Superior temporal gyrus (tissue), 1 donor: ENCODE measurements around the gene HACD4.
A peak's percentile ranks its signal among the peaks of the same experiment; 100 is the strongest.

Experiments used
- DNase-seq: peaks from one replicate; pipeline ENCODE4 v3.0.0-alpha.2; 2016; ENCODE audit errors: extremely low spot score

The HACD4 gene, protein sequence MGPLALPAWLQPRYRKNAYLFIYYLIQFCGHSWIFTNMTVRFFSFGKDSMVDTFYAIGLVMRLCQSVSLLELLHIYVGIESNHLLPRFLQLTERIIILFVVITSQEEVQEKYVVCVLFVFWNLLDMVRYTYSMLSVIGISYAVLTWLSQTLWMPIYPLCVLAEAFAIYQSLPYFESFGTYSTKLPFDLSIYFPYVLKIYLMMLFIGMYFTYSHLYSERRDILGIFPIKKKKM

GRCh38 chr9:21031091-21031807 is at the start of gene HACD4:
Gene HACD4 (minus strand): TSS chr9:21031640. CDS start chr9:21031590, 50 bp downstream.
- DNase-seq: no peak

GRCh38 chr9:21080793-21081192 is 49.4 kb upstream of the HACD4 start:
- DNase-seq: no peak

- DNase-seq: no peak
These were observed 47.3 kb upstream of the HACD4 start for GRCh38 chr9:21078702-21079101.

DNA sequence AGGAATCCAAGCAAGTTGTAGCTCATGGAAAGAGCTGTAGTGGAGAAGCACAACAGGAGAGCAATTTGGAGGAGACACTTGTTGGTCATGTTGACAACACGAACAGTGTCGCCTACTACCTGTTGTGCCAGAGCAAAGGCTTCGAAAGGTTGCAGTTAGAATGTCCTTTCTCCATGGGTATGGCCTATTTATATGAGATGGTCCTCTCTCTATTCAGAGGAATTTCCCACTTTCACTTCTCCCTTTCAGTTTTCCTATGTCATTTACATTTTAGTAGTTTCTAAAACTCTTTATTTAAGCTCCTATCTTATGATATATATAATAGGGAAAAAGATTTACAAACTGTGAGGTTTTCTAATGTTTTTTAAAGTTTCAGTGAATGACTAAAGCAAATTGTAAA is 46.3 kb upstream of the HACD4 start, which contains the start of gene IFNB1:
TSS of gene IFNB1 (minus strand) at position 162 of the 400 bp plus-strand sequence. CDS start at position 89, 73 bp downstream.
- DNase-seq: no peak

- no peak for DNase-seq
These were observed 44.0 kb upstream of the HACD4 start for GRCh38 chr9:21075484-21075883.

DNA sequence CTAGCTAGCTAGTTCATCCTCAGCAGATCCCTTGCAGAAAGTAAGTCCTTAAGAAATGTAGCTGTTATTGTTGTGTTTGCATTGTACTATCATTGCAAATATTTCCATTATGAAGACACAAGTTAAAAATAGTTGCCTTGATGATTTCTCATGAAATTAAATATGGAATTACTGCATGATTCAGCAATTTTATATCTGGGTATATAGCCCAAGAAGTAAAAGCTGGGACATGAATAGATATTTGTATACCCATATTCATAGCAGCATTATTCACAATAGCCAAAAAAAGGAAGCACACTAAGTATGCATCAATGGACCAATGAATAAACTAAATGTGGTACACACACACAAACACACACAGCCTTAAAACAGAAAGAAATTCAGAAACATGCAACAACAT is 39.5 kb upstream of the HACD4 start:
- DNase-seq: peak; percentile 13

- peak; percentile 80 for DNase-seq
These were observed 38.7 kb upstream of the HACD4 start for GRCh38 chr9:21070171-21070571.

GRCh38 chr9:21060919-21061561 is 29.6 kb upstream of the HACD4 start:
- DNase-seq: no peak

DNA sequence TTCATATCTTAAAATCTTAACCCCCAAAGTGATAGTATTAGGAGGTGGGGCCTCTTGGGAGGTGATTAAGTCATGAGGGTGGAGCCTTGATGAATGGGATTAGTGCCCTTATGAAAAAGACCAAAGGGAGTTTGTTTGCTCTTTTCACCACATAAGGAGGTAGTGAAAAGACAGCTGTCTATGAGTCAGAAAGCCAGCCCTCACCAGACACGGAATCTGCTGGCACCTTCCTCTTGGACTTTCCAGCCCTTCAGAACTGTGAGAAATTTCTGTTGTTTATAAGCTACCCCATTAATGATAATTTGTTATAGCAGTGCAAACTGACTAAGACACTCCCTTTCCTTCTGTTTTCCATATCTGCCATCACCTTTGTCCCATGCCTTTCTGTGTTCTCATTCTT is 25.5 kb upstream of the HACD4 start:
- no peak for DNase-seq

DNA sequence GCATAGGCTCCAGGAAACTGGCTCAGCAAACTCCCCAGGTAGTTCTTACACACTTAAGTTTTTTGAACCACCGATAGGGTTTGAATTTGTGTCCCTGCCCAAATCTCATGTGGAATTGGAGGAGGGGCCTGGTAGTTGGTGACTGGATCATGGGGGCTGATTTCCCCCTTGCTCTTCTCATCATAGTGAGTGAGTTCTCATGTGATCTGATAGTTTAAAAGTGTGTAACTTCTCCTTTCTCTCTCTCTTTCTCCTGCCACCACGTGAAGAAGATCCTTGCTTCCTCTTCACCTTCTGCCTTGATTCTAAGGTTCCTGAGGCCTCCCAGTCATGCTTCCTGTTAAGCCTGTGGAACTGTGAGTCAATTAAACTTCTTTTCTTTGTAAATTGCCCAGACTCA is 22.4 kb upstream of the HACD4 start:
- DNase-seq: no peak

DNA sequence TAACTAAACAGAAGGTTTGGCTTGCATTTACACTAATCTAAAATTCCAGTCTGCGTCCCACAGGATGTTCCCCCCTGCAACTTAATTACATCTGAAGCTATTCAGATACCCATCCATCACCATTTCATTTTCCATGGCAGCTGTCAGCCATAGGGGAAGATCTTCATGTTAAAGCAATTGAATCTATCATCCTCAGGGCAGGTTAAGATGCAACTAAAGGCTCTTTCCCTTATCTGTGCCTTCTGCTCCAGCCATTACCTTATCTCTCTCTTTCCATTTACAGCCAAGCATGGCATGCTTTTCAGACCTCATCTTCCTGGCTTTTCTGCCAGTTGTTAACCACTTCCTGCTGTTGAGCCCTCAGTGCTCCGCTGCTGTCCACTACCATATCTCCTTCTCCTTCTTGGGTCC is 15.8 kb upstream of the HACD4 start:
- no peak for DNase-seq

DNA sequence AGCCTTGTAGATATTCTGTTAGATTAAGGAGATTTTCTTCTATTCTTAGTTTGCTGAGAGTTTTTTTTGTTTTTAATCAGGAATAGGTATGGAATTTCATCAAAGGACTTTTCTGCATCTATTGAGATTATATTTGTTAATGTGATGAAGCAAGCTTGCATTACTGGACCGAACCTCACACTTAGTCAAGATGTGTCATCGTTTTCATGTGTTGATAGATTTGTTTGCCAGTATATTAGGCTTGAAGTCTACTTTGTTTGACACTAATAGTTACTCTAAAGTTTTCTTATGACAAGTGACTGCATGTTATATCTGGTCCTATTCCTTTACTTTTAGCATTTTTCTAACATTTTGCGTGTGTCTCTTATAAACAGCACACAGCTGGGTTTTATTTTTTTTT is 12.4 kb upstream of the HACD4 start:
- no peak for DNase-seq

DNA sequence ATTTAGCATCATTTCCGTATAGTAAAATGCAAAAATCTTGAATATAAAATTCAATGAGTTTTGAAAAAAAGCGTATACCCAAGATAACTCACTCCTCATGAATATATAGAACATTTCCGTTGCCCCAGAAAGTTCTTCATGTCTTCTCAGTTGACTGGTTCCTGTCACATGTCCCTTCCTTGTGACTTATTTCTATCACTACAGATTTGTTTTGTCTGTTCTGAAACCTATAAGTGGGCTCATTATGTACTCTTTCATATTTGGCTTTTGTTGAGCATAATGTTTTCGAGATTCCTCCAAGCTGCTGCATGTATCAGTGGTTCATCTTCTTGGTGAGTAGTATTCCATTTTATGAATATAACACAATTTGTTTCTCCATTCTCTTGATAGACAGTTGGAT is 11.0 kb upstream of the HACD4 start:
- no peak for DNase-seq

DNA sequence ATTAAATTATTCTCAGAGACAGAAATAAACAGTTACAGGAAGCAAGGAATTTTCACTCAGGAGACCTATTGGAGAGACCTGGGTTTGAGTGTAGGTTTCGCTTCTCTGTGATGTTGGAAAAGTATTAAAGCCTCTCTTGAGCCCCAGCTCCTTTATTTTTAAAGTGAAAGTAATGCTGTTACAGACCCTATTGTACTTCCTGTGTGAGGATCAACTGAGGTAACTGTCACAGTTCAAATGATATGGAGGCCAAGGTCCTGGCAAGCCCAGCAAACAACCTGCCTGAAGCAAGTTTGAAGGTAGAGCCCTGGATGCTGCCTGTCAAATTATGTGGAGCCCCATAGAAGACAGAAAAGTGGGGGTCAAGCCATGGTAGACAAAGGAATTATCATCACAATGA is 7.9 kb upstream of the HACD4 start:
- DNase-seq: no peak

DNA sequence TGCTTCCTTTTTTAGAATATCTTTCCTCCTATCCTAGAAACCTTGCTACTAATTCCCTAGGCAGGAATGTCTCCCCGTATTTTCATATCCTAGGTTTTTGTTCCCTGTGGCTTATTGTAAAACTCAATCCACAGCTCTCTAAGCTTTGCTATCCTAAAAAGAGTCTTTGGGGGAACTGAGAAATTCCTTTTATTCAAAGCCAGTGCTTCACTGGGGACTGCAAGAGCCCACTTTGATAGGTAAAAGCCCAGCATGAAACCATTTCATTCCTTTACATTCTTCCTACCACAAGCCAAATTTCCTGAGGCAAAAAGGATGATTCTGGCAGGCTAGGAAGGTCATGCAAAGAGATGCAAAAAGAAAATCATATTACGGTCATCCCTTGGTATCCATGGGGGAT is 5.8 kb upstream of the HACD4 start:
- no peak for DNase-seq

- DNase-seq: no peak
These were observed 356 bp upstream of the HACD4 start for GRCh38 chr9:21031808-21032183.

DNA sequence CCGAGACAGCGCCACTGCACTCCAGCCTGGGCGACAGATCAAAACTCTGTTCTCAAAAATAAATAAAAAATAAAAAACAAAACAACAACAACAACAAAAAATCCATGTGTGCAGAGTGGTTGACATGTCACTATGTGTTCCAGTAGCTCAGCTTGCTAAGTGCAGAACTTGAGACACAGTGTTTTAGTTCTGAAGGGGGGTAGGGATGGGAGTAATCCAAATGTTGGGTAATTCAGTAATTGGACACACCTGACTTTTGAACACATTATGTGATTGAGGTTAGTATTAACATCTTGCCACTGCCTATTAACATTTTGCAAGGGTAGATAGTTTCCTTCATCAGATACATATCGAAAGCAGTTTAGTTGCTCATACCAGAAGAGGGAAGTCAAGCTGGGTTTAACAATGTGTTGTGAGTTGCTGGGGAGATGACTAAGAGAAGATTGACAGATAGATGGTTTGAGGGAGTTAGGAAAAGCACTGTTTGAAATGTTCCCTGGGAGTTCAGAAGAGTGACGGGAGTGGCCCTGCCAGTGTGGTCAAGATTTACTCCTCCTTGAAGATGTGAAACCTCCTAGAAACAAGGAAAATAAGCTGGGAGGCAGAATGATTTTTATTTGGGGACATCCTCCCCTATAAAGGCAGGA is 928 bp downstream of the HACD4 start:
- DNase-seq: peak; percentile 50

DNA sequence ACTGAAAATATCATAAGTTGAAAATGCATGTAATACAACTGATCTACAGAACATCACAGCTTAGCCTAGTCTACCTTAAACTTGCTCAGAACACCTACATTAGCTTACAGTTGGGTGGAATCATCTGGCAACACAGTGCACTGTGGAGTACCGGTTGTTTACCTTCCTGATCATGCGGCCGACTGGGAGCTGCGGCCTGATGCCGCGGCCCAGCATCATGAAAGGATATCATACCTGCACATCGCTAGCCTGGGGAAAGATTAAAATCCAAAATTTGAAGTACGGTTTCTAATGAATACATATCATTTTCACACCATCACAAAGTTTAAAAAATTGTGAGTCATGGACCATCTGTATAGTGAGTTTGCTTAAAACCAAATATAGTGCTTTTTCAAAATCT is 1.8 kb downstream of the HACD4 start:
- DNase-seq: peak; percentile 53

DNA sequence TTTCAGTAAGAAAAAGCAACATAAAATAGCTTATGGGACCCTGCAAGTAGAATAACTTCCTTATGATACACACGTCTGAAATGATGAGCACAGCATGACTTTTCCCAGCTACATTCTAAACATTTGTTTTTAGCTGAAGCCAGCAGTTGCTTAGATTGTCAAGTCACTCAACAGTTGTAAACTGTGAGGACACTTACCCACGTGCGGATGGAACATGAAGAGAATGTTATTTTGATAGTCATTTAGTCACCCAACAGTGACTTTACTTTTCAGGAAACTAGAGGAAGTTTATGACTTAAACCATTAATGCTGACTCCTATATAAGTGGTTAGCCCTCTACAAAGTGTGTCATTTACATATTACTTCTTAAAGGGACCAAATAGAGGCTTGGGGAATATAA is 3.0 kb downstream of the HACD4 start:
- DNase-seq: peak; percentile 65

GRCh38 chr9:21027295-21027694 is 4.1 kb downstream of the HACD4 start:
- no peak for DNase-seq

DNA sequence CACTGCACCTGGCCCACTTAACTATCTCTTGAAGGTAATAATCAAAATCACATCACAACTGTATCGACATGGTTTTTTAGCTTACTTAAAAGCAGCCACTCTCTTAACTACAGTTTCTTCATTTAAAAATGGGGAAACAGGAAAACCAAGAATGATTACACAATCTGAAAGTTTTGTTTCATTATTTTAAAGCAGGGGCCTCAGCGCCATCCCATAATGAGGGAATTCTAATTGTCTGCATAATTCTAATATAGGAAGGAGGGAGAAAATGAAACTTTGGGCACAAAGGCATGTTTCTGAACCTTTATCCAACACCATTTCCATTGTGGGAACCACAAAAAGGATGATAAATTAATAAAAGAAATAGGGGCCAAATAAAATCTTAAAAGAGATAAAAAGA is 7.6 kb downstream of the HACD4 start:
- DNase-seq: no peak

DNA sequence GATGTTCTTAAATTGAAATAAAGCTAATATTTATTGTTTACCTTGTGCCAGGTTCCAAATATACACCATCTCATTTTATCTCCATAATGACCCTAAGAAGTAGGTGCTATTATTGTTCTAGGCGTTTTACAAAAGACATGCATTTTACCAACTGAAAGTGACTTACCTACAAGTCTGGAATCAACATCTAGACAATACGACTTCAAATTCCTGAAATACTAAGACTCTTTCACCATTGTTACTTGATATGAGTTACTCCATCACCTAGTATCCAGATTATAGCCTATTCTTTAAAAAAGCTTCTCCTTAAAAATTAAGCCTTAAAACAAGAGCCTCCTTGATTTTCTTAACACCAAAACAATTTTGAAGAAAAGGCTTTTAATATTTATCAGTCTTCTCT is 13.3 kb downstream of the HACD4 start:
- no peak for DNase-seq
